ENCODE data around the gene DIAPH3.

DNA sequence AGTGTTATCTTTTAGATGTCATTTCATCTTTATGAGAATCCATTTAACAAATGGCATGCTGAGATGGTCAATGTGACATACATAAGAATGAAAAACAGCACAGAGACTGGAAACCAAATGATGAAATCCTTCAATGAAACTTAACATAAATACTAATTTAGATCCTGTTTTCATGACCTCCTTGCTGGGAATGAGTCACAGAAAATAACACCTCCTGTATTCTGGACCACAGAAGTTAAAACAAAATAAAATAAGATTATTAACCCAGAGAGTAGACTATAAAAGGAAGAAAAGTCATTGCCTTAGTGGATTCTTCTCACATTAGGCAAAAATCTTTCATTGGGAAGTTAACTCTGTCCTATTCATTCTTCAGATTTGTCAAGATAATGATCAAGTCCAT is 1.6 kb downstream of the DIAPH3 start:
- no peak for TF ChIP-seq CTCF (conservative IDR thresholded peaks at IDR 0.05; ENCODE audit: low read length)
- no peak for TF ChIP-seq EZH2phosphoT487 (IDR thresholded peaks at IDR 0.05; ENCODE audit: borderline replicate concordance)
